Liver (tissue), 9 donors: ENCODE measurements around the gene EP400. TPM values are rescaled to one million over a fixed set of nuclear protein-coding genes. Genes with fewer than 3 reads are reported as not detected.

Experiments used
- DNase-seq: peaks from one replicate; pipeline ENCODE4 v3.0.0-alpha.2; 2017; ENCODE audit warnings: low spot score
- H3K27ac ChIP-seq, 2 donors: one replicate each; pipeline ENCODE4 v1.7.0; 2013; ENCODE audit warnings: inconsistent platforms in 2 of 2, low read length in 2 of 2, control low read depth in 1 of 2, low read depth in 1 of 2, mild to moderate bottlenecking in 1 of 2
- H3K27me3 ChIP-seq, 4 donors: one replicate each; pipeline versions ENCODE4 v1.6.1 to v1.7.0; 2013; ENCODE audit warnings: low read length in 3 of 4, inconsistent platforms in 1 of 4, mild to moderate bottlenecking in 1 of 4, moderate library complexity in 1 of 4; ENCODE audit not compliant: control insufficient read depth in 4 of 4, insufficient read depth in 4 of 4
- H3K36me3 ChIP-seq, 4 donors: one replicate each; pipeline versions ENCODE4 v1.6.1 to v1.7.0; 2013; ENCODE audit warnings: low read length in 3 of 4, mild to moderate bottlenecking in 3 of 4, low read depth in 1 of 4, moderate library complexity in 1 of 4; ENCODE audit not compliant: control insufficient read depth in 4 of 4, insufficient read depth in 3 of 4
- H3K4me1 ChIP-seq, 4 donors: one replicate each; pipeline versions ENCODE4 v1.6.1 to v1.7.0; 2013; ENCODE audit warnings: low read length in 3 of 4, mild to moderate bottlenecking in 3 of 4, moderate library complexity in 1 of 4; ENCODE audit not compliant: control insufficient read depth in 4 of 4, insufficient read depth in 4 of 4
- H3K4me3 ChIP-seq, 3 donors: one replicate each; pipeline versions ENCODE4 v1.6.1 to v1.7.0; 2013; ENCODE audit warnings: low read length in 3 of 3, control low read depth in 1 of 3, low read depth in 1 of 3, mild to moderate bottlenecking in 1 of 3
- H3K9ac ChIP-seq, 2 donors: one replicate each; pipeline ENCODE4 v1.7.0; 2013; ENCODE audit warnings: low read length in 2 of 2, mild to moderate bottlenecking in 2 of 2, moderate library complexity in 2 of 2, control low read depth in 1 of 2, low read depth in 1 of 2
- H3K9me3 ChIP-seq, 4 donors: one replicate each; pipeline versions ENCODE4 v1.6.1 to v1.7.0; 2013; ENCODE audit warnings: low read length in 3 of 4; ENCODE audit not compliant: control insufficient read depth in 4 of 4
- ATF3 ChIP-seq: IDR thresholded peaks from 2 replicates; pipeline ENCODE4 v1.6.1; 2016; ENCODE audit warnings: antibody characterized with exemption
- CTCF ChIP-seq: fragments of 150-350 bp; IDR thresholded peaks from 2 replicates; pipeline ENCODE4 v1.5.1; 2017; ENCODE audit warnings: improper control_type of control experiment, low read depth, low read length; ENCODE audit not compliant: missing input control
- EGR1 ChIP-seq, 2 donors: IDR thresholded peaks; 2 replicates each; pipeline ENCODE4 v1.6.1; 2016 to 2018; ENCODE audit warnings: antibody characterized with exemption in 2 of 2, low read depth in 2 of 2
- FOXA1 ChIP-seq: IDR thresholded peaks from 2 replicates; pipeline ENCODE4 v1.6.1; 2016; ENCODE audit warnings: antibody characterized with exemption
- FOXA2 ChIP-seq: IDR thresholded peaks from 2 replicates; pipeline ENCODE4 v1.6.1; 2016; ENCODE audit warnings: antibody characterized with exemption
- GABPA ChIP-seq, 2 donors: IDR thresholded peaks in 1 of 2; conservative IDR thresholded peaks in 1 of 2; 2 replicates each; pipeline ENCODE4 v1.6.1; 2016; ENCODE audit warnings: antibody characterized with exemption in 2 of 2, mild to moderate bottlenecking in 1 of 2, moderate library complexity in 1 of 2
- HNF4A ChIP-seq, 2 donors: conservative IDR thresholded peaks; 2 replicates each; pipeline ENCODE4 v1.6.1; 2016; ENCODE audit warnings: antibody characterized with exemption in 2 of 2, mild to moderate bottlenecking in 2 of 2
- HNF4G ChIP-seq: IDR thresholded peaks from 2 replicates; pipeline ENCODE4 v1.6.1; 2016; ENCODE audit warnings: antibody characterized with exemption
- JUND ChIP-seq, 2 donors: IDR thresholded peaks; 2 replicates each; pipeline ENCODE4 v1.6.1; 2016; ENCODE audit warnings: antibody characterized with exemption in 2 of 2
- MAX ChIP-seq: IDR thresholded peaks from 2 replicates; pipeline ENCODE4 v1.6.1; 2016; ENCODE audit warnings: antibody characterized with exemption
- NR2F2 ChIP-seq: IDR thresholded peaks from 2 replicates; pipeline ENCODE4 v1.6.1; 2016; ENCODE audit warnings: antibody characterized with exemption
- RAD21 ChIP-seq, 2 donors: IDR thresholded peaks; 2 replicates each; pipeline ENCODE4 v1.6.1; 2016; ENCODE audit warnings: antibody characterized with exemption in 2 of 2, mild to moderate bottlenecking in 2 of 2
- RXRA ChIP-seq, 2 donors: IDR thresholded peaks; 2 replicates each; pipeline ENCODE4 v1.6.1; 2017 to 2018; ENCODE audit warnings: antibody characterized with exemption in 2 of 2, mild to moderate bottlenecking in 1 of 2
- SP1 ChIP-seq: IDR thresholded peaks from 2 replicates; pipeline ENCODE4 v1.6.1; 2018; ENCODE audit warnings: antibody characterized with exemption, mild to moderate bottlenecking
- YY1 ChIP-seq: IDR thresholded peaks from 2 replicates; pipeline ENCODE4 v1.6.1; 2016; ENCODE audit warnings: antibody characterized with exemption, mild to moderate bottlenecking
- ZBTB33 ChIP-seq: IDR thresholded peaks from 2 replicates; pipeline ENCODE4 v1.6.1; 2016; ENCODE audit warnings: antibody characterized with exemption
- WGBS: extraction: QIAGEN DNeasy Blood & Tissue Kit; methylation state at CpG from one replicate; pipeline ENCODE4 v1.1.7; 2013; 5-methylcytosine and 5-hydroxymethylcytosine counted together
- polyA plus RNA-seq, 2 donors: library from polyadenylated mRNA; stranded (reverse) in 1 of 2; unstranded in 1 of 2; fragments of 200-250 nt in 1 of 2; fragments of >200 nt in 1 of 2; fragmentation: Nextera tagmentation in 1 of 2; extraction: Ambion mirVana in 1 of 2; gene quantifications; one replicate each; pipeline versions ENCODE4 v1.2.1 to v1.2.3, GENCODE V29; 2013 to 2015
- total RNA-seq, 2 donors: library from RNA; depleted of rRNA; stranded (reverse); fragments of >200 nt; gene quantifications; one replicate each; pipeline ENCODE4 v1.2.3, GENCODE V29; 2014
- donor health status: healthy.
- donor health status: healthy.
- donor health status: healthy.
- donor health status: healthy.
- donor health status: healthy.

Gene EP400
- total and polyA plus RNA-seq, 4 donors, result 4.7 to 12.4 (median 7.1) TPM

GRCh38 chr12:131909081-131909751, 40.5 kb upstream of the EP400 start (continued):
- no peak for TF ChIP-seq ATF3
- no peak for TF ChIP-seq RAD21 (IDR thresholded peaks at IDR 0.05)
- TF ChIP-seq JUND (IDR thresholded peaks at IDR 0.05), result no peak

GRCh38 chr12:131909752-131910219, 40.0 kb upstream of the EP400 start:
- peaks cover 0 to 6% (median 0%) of the 10 kb centered on the region in 4 donors for H3K4me1 ChIP-seq
- no peaks in the 10 kb centered on the region for H3K9me3 ChIP-seq
- no peak for DNase-seq
- no peak overlapping the region for H3K4me3 ChIP-seq
- no peak overlapping the region for H3K27ac ChIP-seq
- peaks cover 31 to 69% (median 39%) of the 10 kb centered on the region in 4 donors for H3K36me3 ChIP-seq
- WGBS, result 95% methylated on average over 26 of the region's 26 CpGs
- no peak overlapping the region for H3K9ac ChIP-seq
- no peak for TF ChIP-seq FOXA2
- TF ChIP-seq GABPA (IDR thresholded peaks at IDR 0.05 in 1 of 2, conservative IDR thresholded peaks at IDR 0.05 in 1 of 2), result no peak
- TF ChIP-seq MAX, result no peak
- TF ChIP-seq CTCF, result no peak
- no peak for TF ChIP-seq JUND (IDR thresholded peaks at IDR 0.05)
- no peak for TF ChIP-seq ZBTB33
- no peaks in the 10 kb centered on the region for H3K27me3 ChIP-seq

- Histone ChIP-seq H3K4me1 (peaks cover 0 to 6% (median 0%) of the 10 kb centered on the region in 4 donors), H3K4me3 (no peak overlapping the region), H3K36me3 (peaks cover 34 to 75% (median 45%) of the 10 kb centered on the region in 4 donors), H3K9ac (no peak overlapping the region), H3K27ac (no peak overlapping the region), H3K27me3 (no peaks in the 10 kb centered on the region), H3K9me3 (no peaks in the 10 kb centered on the region)
- WGBS, result 90% methylated on average over 23 of the region's 23 CpGs
- DNase-seq, result no peak
- TF ChIP-seq CTCF (no peak), HNF4A (conservative IDR thresholded peaks at IDR 0.05) (no peak), HNF4G (no peak), MAX (no peak), RAD21 (IDR thresholded peaks at IDR 0.05) (no peak), SP1 (no peak), FOXA1 (no peak), JUND (IDR thresholded peaks at IDR 0.05) (no peak), ATF3 (no peak), EGR1 (IDR thresholded peaks at IDR 0.05; ENCODE audit: low read depth in 2 of 2) (no peak), FOXA2 (no peak), NR2F2 (no peak), RXRA (IDR thresholded peaks at IDR 0.05) (no peak), YY1 (no peak), ZBTB33 (no peak)
These were observed 39.3 kb upstream of the EP400 start for GRCh38 chr12:131910302-131911027.
